H1 (cell line): Measurements from ENCODE around the gene HDAC2. TPM values are rescaled to one million over a fixed set of nuclear protein-coding genes. Genes with fewer than 3 reads are reported as not detected.

Experiments used
- CTCF ChIA-PET: fragments of 300-600 bp; sonication (Branson Sonifier 250); formaldehyde crosslinking; loops from one replicate; lab custom pipeline; 2021; ENCODE audit not compliant: partially characterized antibody; lab: Charles Lee
- POLR2A ChIA-PET: fragments of 300-600 bp; sonication (Branson Sonifier 250); formaldehyde crosslinking; loops from one replicate; lab custom pipeline; 2021; ENCODE audit warnings: inconsistent platforms; ENCODE audit not compliant: partially characterized antibody; lab: Charles Lee
- DNase-seq, 2 experiments: peaks; one replicate each; pipeline versions ENCODE4 v3.0.0 to v3.0.0-alpha.2; 2010 to 2022; ENCODE audit warnings: low spot score in 2 of 2, low read depth in 1 of 2, mixed read lengths in 1 of 2
- FAIRE-seq: peaks from 2 replicates; lab custom pipeline; 2011; peaks lifted over from hg19 to GRCh38; lab: Jason Lieb, UNC
- H2AFZ ChIP-seq: 2 replicates; pipeline ENCODE4 v1.8.1; 2012; ENCODE audit warnings: low read length, inconsistent platforms
- H2AK5ac ChIP-seq: 2 replicates; pipeline ENCODE4 v1.6.1; 2013; ENCODE audit warnings: low read depth, low read length
- H2BK120ac ChIP-seq: replicated peaks from 2 replicates; pipeline ENCODE3; 2013; ENCODE audit warnings: low read depth, low read length, inconsistent platforms
- H2BK12ac ChIP-seq: 2 replicates; pipeline ENCODE4 v1.6.1; 2013; ENCODE audit warnings: low read depth, low read length
- H2BK15ac ChIP-seq: 2 replicates; pipeline ENCODE4 v1.6.1; 2013; ENCODE audit warnings: low read length
- H2BK20ac ChIP-seq: 2 replicates; pipeline ENCODE4 v1.6.1; 2013; ENCODE audit warnings: low read length
- H2BK5ac ChIP-seq: 2 replicates; pipeline ENCODE4 v1.6.1; 2013; ENCODE audit warnings: low read depth, low read length
- H3K14ac ChIP-seq: 2 replicates; pipeline ENCODE4 v1.6.1; 2013; ENCODE audit warnings: inconsistent platforms; ENCODE audit not compliant: insufficient read length
- H3K18ac ChIP-seq: 2 replicates; pipeline ENCODE4 v1.6.1; 2013; ENCODE audit warnings: low read length; ENCODE audit errors: extremely low read depth
- H3K23ac ChIP-seq: 2 replicates; pipeline ENCODE4 v1.6.1; 2013; ENCODE audit warnings: inconsistent platforms; ENCODE audit not compliant: insufficient read length
- H3K23me2 ChIP-seq: 2 replicates; pipeline ENCODE4 v1.6.1; 2013; ENCODE audit warnings: low read depth, low read length
- H3K27ac ChIP-seq: 2 replicates; pipeline ENCODE4 v1.6.1; 2011; ENCODE audit warnings: low read depth, low read length, inconsistent platforms
- H3K27me3 ChIP-seq, 4 experiments: replicated peaks in 1 of 4; 1 replicate in 1 of 4; 2 replicates in 3 of 4; pipeline versions ENCODE4 v1.6.1 to v1.8.1; 2011 to 2013; ENCODE audit warnings: low read length in 3 of 4, mild to moderate bottlenecking in 3 of 4, inconsistent platforms in 2 of 4, mixed read lengths in 2 of 4, moderate library complexity in 1 of 4; ENCODE audit not compliant: control insufficient read depth in 3 of 4, insufficient read depth in 3 of 4; ENCODE audit errors: extremely low read depth in 1 of 4
- H3K36me3 ChIP-seq, 4 experiments: 2 replicates each; pipeline versions ENCODE4 v1.6.1 to v1.8.1; 2011 to 2013; ENCODE audit warnings: mild to moderate bottlenecking in 4 of 4, low read length in 3 of 4, moderate library complexity in 2 of 4, control low read depth in 1 of 4, inconsistent platforms in 1 of 4; ENCODE audit not compliant: insufficient read depth in 4 of 4, control insufficient read depth in 2 of 4
- H3K4ac ChIP-seq: replicated peaks from 2 replicates; pipeline ENCODE3; 2013; ENCODE audit warnings: low read length, low read depth, mixed read lengths, inconsistent platforms; ENCODE audit not compliant: insufficient read length
- H3K4me1 ChIP-seq, 4 experiments: replicated peaks in 1 of 4; 1 replicate in 1 of 4; 2 replicates in 3 of 4; pipeline versions ENCODE4 v1.6.1 to v1.8.1; 2011 to 2013; ENCODE audit warnings: low read length in 3 of 4, inconsistent platforms in 2 of 4, mixed read lengths in 1 of 4; ENCODE audit not compliant: insufficient read depth in 4 of 4, control insufficient read depth in 3 of 4
- H3K4me2 ChIP-seq, 2 experiments: 2 replicates each; pipeline versions ENCODE4 v1.6.1 to v1.8.1; 2011 to 2013; ENCODE audit warnings: low read depth in 2 of 2, low read length in 2 of 2, control low read depth in 1 of 2, inconsistent platforms in 1 of 2, mild to moderate bottlenecking in 1 of 2; ENCODE audit not compliant: insufficient read depth in 1 of 2
- H3K4me3 ChIP-seq, 4 experiments: fragments of 200-600, 300-600 bp in 1 of 4; sonication (generic), shearing (Covaris generic), sonication (Bioruptor Twin) in 1 of 4; 2 replicates each; pipeline versions ENCODE4 v1.5.1 to v1.8.1; 2011 to 2016; ENCODE audit warnings: low read length in 4 of 4, low read depth in 3 of 4, control low read depth in 2 of 4, inconsistent platforms in 2 of 4, mild to moderate bottlenecking in 2 of 4, mixed read lengths in 1 of 4, moderate library complexity in 1 of 4; ENCODE audit not compliant: insufficient read depth in 2 of 4; ENCODE audit errors: extremely low read depth in 1 of 4
- H3K56ac ChIP-seq: replicated peaks from 2 replicates; pipeline ENCODE3; 2013; ENCODE audit warnings: low read depth, mild to moderate bottlenecking, mixed read lengths, low read length, inconsistent platforms; ENCODE audit not compliant: insufficient read length
- H3K79me1 ChIP-seq: 2 replicates; pipeline ENCODE4 v1.6.1; 2013; ENCODE audit warnings: low read depth, low read length, control low read depth
- H3K79me2 ChIP-seq, 2 experiments: 2 replicates each; pipeline versions ENCODE4 v1.6.1 to v1.8.1; 2012 to 2013; ENCODE audit warnings: low read length in 2 of 2, mild to moderate bottlenecking in 2 of 2, inconsistent platforms in 1 of 2; ENCODE audit not compliant: insufficient read depth in 2 of 2, control insufficient read depth in 1 of 2
- H3K9ac ChIP-seq, 4 experiments: replicated peaks in 1 of 4; 1 replicate in 1 of 4; 2 replicates in 3 of 4; pipeline versions ENCODE4 v1.6.1 to v1.8.1; 2011 to 2013; ENCODE audit warnings: low read depth in 3 of 4, low read length in 3 of 4, control low read depth in 2 of 4, mild to moderate bottlenecking in 2 of 4, moderate library complexity in 2 of 4, inconsistent platforms in 1 of 4; ENCODE audit errors: extremely low read depth in 1 of 4
- H3K9me3 ChIP-seq, 2 experiments: 2 replicates each; pipeline versions ENCODE4 v1.6.1 to v1.8.1; 2012 to 2013; ENCODE audit warnings: mild to moderate bottlenecking in 2 of 2, moderate library complexity in 2 of 2, control low read depth in 1 of 2, inconsistent platforms in 1 of 2, low read depth in 1 of 2, low read length in 1 of 2, mixed read lengths in 1 of 2; ENCODE audit not compliant: insufficient read depth in 2 of 2
- H4K20me1 ChIP-seq, 2 experiments: replicated peaks in 1 of 2; 2 replicates each; pipeline versions ENCODE3 to v1.8.1; 2011 to 2013; ENCODE audit warnings: inconsistent platforms in 2 of 2, low read length in 2 of 2, mild to moderate bottlenecking in 1 of 2; ENCODE audit not compliant: insufficient read depth in 2 of 2, control insufficient read depth in 1 of 2
- H4K5ac ChIP-seq: 2 replicates; pipeline ENCODE4 v1.6.1; 2013; ENCODE audit warnings: low read length, low read depth, mixed read lengths, inconsistent platforms; ENCODE audit not compliant: insufficient read length
- H4K8ac ChIP-seq: 2 replicates; pipeline ENCODE4 v1.8.0; 2013; ENCODE audit warnings: mild to moderate bottlenecking, moderate library complexity, low read length, inconsistent platforms; ENCODE audit not compliant: insufficient read depth; ENCODE audit errors: extremely low read depth
- H4K91ac ChIP-seq: replicated peaks from 2 replicates; pipeline ENCODE3; 2013; ENCODE audit warnings: low read length, mixed read lengths, inconsistent platforms; ENCODE audit not compliant: insufficient read length
- RAD21 ChIP-seq, 2 experiments: IDR thresholded peaks in 1 of 2; conservative IDR thresholded peaks in 1 of 2; 2 replicates each; pipeline ENCODE4 v1.6.1; 2011; ENCODE audit warnings: low read depth in 2 of 2, low read length in 2 of 2, improper control_type of control experiment in 1 of 2, inconsistent platforms in 1 of 2, mild to moderate bottlenecking in 1 of 2, moderate library complexity in 1 of 2
- SP4 ChIP-seq: IDR thresholded peaks from 2 replicates; pipeline ENCODE4 v1.6.1; 2012; ENCODE audit warnings: low read length, inconsistent platforms
- WGBS, 2 experiments: shearing (Covaris generic) in 1 of 2; methylation state at CpG; one replicate each; pipeline versions ENCODE4 v1.1.6 to v1.1.7; 2013 to 2015; ENCODE audit warnings: low lambda C conversion rate in 2 of 2, mixed read lengths in 2 of 2, inconsistent platforms in 1 of 2, low coverage in 1 of 2, missing lambda C conversion rate in 1 of 2; ENCODE audit not compliant: insufficient replicate concordance in 2 of 2, insufficient coverage in 1 of 2, insufficient read length in 1 of 2; ENCODE audit errors: extremely low coverage in 1 of 2, missing lambda C conversion rate in 1 of 2; 5-methylcytosine and 5-hydroxymethylcytosine counted together
- polyA plus RNA-seq, 7 experiments: library from polyadenylated mRNA; depleted of rRNA in 3 of 7; stranded (reverse) in 5 of 7; unstranded in 2 of 7; fragments of >200 nt in 5 of 7; fragments of 200-250 nt in 2 of 7; gene quantifications; 1 replicate in 5 of 7; 2 replicates in 1 of 7; 4 replicates in 1 of 7; pipeline versions ENCODE4 v1.2.1 to v1.2.3, GENCODE V29; 2011 to 2013; ENCODE audit warnings: missing spikeins in 2 of 7, mixed read lengths in 2 of 7
- total RNA-seq: library from RNA; stranded (reverse); fragmentation: NEBNext Ultra II Directional; extraction: Animal tissue kit (Norgen Biotek cat#: 25700); gene quantifications from 2 replicates; pipeline ENCODE4 v1.2.1, GENCODE V29; 2021

HDAC2 gene
- total and polyA plus RNA-seq, 2 of the 8 experiments (the other 6 are each of a cell fraction or from before 2014, with no cell fraction given), result 323 to 374 TPM

GRCh38 chr6:113925378-113925777 lies 45.6 kb downstream of the HDAC2 start:
- Histone ChIP-seq H3K27ac (no peak overlapping the region), H3K18ac (no peak overlapping the region), H3K9me3 (no peaks in the 10 kb centered on the region), H3K14ac (no peak overlapping the region), H2AK5ac (no peak overlapping the region), H3K23ac (no peak overlapping the region), H2BK20ac (no peak overlapping the region), H4K91ac (no peak overlapping the region), H4K20me1 (no peaks in the 10 kb centered on the region), H4K8ac (no peak overlapping the region), H3K4me3 (no peak overlapping the region), H3K79me1 (no peaks in the 10 kb centered on the region), H3K4me1 (no peaks in the 10 kb centered on the region), H2BK12ac (no peak overlapping the region), H2BK5ac (no peak overlapping the region), H3K36me3 (no peaks in the 10 kb centered on the region), H2AFZ (no peak overlapping the region), H4K5ac (no peak overlapping the region), H3K23me2 (no peaks in the 10 kb centered on the region), H3K4ac (no peak overlapping the region), H3K9ac (no peak overlapping the region), H3K4me2 (no peak overlapping the region)
- ChIA-PET POLR2A (no interaction called here), CTCF (interaction anchor here (3.0 kb wide), 1 partner anchor 16 kb away, joined by 11 read pairs; no protein-coding TSS in a partner anchor)
- FAIRE-seq, result no peak
- 43% methylated on average over 2 of the region's 2 CpGs; no CpG with 5 or more reads in 1 of the 2 experiments for WGBS, 2 experiments
- TF ChIP-seq SP4 (no peak), RAD21 (IDR thresholded peaks at IDR 0.05 in 1 of 2, conservative IDR thresholded peaks at IDR 0.05 in 1 of 2; ENCODE audit: low read depth in 2 of 2, low read length in 2 of 2) (no peak)
- TF ChIP-seq, all 59 proteins: peak for 0
- Histone ChIP-seq H3K27me3 (no peaks in the 10 kb centered on the region), H3K79me2 (no peaks in the 10 kb centered on the region), H3K56ac (no peak overlapping the region), H2BK15ac (no peak overlapping the region), H2BK120ac (no peak overlapping the region)
- no peak for DNase-seq
